ENCODE results near the gene SYMPK. TPM values are rescaled to one million over a fixed set of nuclear protein-coding genes. Genes with fewer than 3 reads are reported as not detected.

SYMPK gene
- total RNA-seq, 3 donors from 2014 or later: 94.1 to 108 (median 106) TPM

Other genes starting within 250 kb of the SYMPK start
- 100 to 1,000 TPM; 136 to 178 (median 150) TPM for gene EML2, start 223.8 kb downstream of the SYMPK start, total RNA-seq
- 1 to 10 TPM in 2 of 3 donors, under 1 TPM in 1; 0.66 to 1.4 (median 1.0) TPM for gene GIPR, start 194.9 kb downstream of the SYMPK start, total RNA-seq
- gene SNRPD2, start 171.2 kb downstream of the SYMPK start, total RNA-seq: 100 to 1,000 TPM; 903 to 949 (median 911) TPM
- gene QPCTL, start 170.5 kb downstream of the SYMPK start, total RNA-seq: 10 to 100 TPM; 10.3 to 13.2 (median 12.3) TPM
- gene FBXO46, start 132.3 kb downstream of the SYMPK start, total RNA-seq: 10 to 100 TPM; 29.5 to 33.3 (median 29.8) TPM
- not detected for gene MEIOSIN, start 129.7 kb downstream of the SYMPK start, total RNA-seq
- 1 to 10 TPM; 1.5 to 1.7 (median 1.6) TPM for gene SIX5, start 93.9 kb downstream of the SYMPK start, total RNA-seq
- gene DMPK, start 80.7 kb downstream of the SYMPK start, total RNA-seq: 10 to 100 TPM; 19.9 to 22.6 (median 21.1) TPM
- 10 to 100 TPM; 53.3 to 60.5 (median 54.2) TPM for gene DMWD, start 70.3 kb downstream of the SYMPK start, total RNA-seq
- gene RSPH6A, start 47.8 kb downstream of the SYMPK start, total RNA-seq: under 1 TPM; 0.15 to 0.33 (median 0.26) TPM
- under 1 TPM; 0.23 to 0.46 (median 0.26) TPM for gene FOXA3, start 1.2 kb upstream of the SYMPK start, total RNA-seq
- 10 to 100 TPM; 21.8 to 24.5 (median 22.2) TPM for gene IRF2BP1, start 23.0 kb upstream of the SYMPK start, total RNA-seq
- 1 to 10 TPM; 4.8 to 5.5 (median 5.1) TPM for gene MYPOP, start 39.5 kb upstream of the SYMPK start, total RNA-seq
- not detected for gene NANOS2, start 51.6 kb upstream of the SYMPK start, total RNA-seq
- gene NOVA2, start 110.7 kb upstream of the SYMPK start, total RNA-seq: not detected
- gene CCDC61, start 132.3 kb upstream of the SYMPK start, total RNA-seq: 10 to 100 TPM; 16.1 to 18.0 (median 18.0) TPM
- gene PGLYRP1, start 159.9 kb upstream of the SYMPK start, total RNA-seq: not detected
- gene IGFL4, start 177.9 kb upstream of the SYMPK start, total RNA-seq: not detected